ENCODE results near the gene CYP24A1.

CYP24A1 gene

DNA sequence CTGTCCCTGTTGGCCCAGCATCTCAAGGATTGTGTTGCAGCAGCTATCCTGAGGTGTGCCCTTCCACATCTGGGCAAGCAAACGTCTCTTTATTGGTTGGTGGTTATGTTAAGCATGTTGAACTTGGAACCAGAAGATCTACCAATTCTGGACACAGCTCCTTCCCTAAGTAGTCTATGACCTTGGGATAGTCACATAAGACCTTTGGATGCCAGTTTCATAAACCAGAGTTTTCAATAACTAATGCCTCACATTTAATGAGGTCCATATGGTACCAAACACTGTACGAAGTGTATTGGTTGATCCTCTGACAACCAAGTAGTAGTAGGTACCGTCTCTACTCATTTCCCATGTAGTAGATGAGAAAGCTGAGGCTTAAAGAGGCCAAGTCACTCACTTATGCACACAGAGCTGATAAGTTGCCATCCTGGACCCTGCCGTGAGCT, 3.7 kb downstream of the CYP24A1 start:
- no peaks in the 10 kb centered on the region for H3K9me3 Mint-ChIP-seq
- no peak overlapping the region for H3K27ac Mint-ChIP-seq
- DNase-seq (ENCODE audit: low spot score in 2 of 2) (no peak), ATAC-seq (no peak)
- peaks cover 21% of the 10 kb centered on the region for H3K4me1 Mint-ChIP-seq
- H3K4me3 Mint-ChIP-seq, result no peak overlapping the region
- H3K36me3 Mint-ChIP-seq, result no peaks in the 10 kb centered on the region

DNA sequence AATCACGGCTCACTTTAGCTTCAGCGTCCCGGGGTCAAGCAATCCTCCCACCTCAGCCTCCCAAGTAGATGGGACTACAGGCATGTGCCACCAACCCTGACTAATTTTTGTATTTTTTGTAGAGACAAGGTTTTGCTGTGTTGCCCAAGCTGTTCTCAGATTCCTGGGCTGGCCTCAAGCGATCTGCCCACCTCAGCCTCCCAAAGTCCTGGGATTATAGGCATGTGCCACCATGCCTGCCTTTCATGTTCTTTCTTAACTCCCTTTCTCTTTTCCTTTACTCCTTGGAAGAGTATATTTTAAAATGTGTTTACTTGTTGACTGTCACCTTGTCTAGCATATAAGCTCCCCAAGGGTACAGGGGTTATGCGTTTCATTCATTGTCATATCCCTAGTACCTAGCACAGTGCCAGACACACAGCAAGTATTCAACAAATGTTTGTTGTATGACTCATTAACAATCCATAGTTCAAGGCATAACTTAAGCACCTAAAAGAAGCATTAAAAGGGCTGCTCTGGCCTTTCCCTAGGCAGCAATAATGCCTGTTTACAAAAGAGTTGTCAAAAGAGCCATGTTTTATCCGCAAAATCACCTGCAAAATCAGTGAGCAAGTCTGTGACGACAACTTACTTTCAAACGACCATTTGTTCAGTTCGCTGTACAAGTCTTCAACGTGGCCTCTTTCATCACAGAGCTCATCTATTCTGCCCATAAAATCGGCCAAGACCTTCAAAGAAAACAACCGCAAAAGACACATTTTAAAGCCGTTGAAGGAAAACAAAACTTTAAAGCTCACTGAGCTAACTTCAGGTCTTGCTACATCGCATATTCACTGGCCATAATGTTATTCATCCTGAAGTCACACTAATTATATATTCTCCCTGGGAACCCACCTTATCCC, 4.6 kb downstream of the CYP24A1 start:
- DNase-seq (ENCODE audit: low spot score in 2 of 2), result no peak
- H3K9me3 Mint-ChIP-seq, result no peaks in the 10 kb centered on the region

DNA sequence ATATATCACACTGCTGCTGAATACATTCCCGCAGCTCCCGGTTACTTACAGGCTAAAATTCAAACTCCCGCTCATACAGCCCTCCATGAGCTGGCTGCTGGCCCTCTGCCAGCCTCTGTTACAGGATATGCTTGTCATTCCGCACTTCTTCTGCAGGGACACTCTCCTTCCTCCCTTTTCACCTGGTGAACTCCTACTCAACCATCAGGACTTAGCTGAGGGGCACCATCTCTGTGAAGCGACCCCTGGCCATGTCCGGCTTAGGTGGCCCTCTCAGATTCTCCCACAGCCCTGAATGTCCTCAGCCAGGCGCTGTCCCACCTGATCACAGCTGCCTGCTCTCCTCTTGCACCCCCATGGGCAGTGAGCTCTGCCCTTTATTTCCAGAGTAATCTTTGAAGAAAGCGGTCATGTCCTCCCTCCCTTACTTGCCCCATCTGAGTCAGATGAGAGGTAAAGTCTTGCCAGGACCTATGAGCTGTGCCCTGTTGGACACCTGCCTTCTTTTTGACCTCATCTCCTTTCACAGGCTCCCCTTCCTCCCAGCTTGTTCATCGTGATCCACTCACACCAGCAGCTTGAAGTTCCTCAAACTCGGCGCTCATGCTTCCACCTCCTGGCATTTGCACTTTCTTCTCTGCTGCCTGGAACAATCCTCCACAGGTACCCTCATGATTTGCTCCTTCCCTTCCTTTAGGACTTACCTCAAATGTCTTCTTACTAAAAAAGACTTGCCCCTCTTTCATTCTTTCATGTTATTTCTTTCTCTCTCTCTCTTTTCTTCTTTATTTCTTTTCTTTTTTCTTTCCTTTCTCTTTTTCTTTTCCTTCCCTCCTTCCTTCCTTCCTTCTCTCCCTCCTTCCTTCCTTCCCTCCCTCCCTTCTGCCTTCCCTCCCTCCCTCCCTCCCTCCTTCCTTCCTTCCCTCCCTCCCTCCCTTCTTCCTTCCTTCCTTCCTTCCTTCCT, 5.6 kb downstream of the CYP24A1 start:
- Mint-ChIP-seq H3K36me3 (no peaks in the 10 kb centered on the region), H3K4me1 (peaks cover 7% of the 10 kb centered on the region), H3K9me3 (no peaks in the 10 kb centered on the region), H3K27ac (no peak overlapping the region), H3K4me3 (no peak overlapping the region)
- DNase-seq (ENCODE audit: low spot score in 2 of 2) (no peak), ATAC-seq (no peak)

More for the DNA sequence above, 4.6 kb downstream of the CYP24A1 start:
- ATAC-seq, result no peak
- Mint-ChIP-seq H3K27ac (no peak overlapping the region), H3K4me1 (peaks cover 15% of the 10 kb centered on the region), H3K4me3 (no peak overlapping the region), H3K36me3 (no peaks in the 10 kb centered on the region)

DNA sequence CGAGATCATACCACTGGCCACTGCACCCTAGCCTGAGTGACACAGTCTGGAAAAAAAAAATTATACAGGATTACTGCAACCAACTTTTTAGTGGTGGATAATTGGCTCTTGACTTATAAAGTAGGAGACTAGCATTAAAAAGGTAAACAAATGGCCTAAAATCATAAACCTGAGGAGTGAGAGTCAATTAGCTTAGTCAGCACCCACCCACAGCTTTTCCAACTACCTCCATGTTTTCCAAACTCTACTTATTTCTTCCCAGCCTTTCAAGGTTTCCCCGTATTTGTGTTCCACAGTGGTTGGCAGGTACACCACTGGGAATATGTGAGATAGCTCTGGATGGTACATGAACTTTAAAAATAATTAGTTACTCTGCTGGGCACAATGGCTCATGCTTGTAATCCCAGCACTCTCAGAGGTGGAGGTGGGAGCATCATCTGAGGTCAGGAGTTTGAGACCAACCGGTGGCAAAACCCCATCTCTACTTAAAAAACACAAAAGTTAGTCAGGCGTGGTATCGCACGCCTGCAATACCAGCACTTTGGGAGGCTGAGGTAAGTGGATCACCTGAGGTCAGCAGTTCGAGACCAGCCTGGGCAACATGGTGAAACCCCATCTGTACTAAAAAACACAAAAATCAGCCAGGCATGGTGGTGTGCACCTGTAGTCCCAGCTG, 6.7 kb downstream of the CYP24A1 start:
- Mint-ChIP-seq H3K4me1 (no peaks in the 10 kb centered on the region), H3K36me3 (no peaks in the 10 kb centered on the region), H3K27ac (no peak overlapping the region), H3K9me3 (no peaks in the 10 kb centered on the region), H3K4me3 (no peak overlapping the region)
- DNase-seq (ENCODE audit: low spot score in 2 of 2), result no peak
- no peak for ATAC-seq

DNA sequence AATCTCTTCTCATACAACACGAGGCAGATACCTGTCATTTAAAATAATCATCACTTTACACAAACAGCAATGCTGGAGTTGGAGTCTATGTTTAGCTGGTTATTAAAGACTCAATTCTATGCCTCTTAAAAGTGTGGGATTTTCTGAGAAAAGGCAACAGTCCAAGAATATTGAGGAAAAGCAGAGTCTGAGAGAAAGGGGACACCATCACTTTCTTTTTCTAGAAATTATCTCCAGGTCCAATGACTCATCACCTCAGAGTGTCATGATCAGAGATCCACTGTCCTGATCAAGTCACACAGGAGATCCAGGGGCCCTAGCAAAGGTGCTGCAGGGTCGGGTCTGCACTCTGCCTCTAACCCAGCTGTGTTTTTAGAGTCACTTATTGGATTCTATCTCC, 8.0 kb downstream of the CYP24A1 start:
- DNase-seq (ENCODE audit: low spot score in 2 of 2), result no peak
- Mint-ChIP-seq H3K36me3 (no peaks in the 10 kb centered on the region), H3K27ac (no peak overlapping the region), H3K4me3 (no peak overlapping the region), H3K9me3 (no peaks in the 10 kb centered on the region), H3K4me1 (no peaks in the 10 kb centered on the region)
- no peak for ATAC-seq

DNA sequence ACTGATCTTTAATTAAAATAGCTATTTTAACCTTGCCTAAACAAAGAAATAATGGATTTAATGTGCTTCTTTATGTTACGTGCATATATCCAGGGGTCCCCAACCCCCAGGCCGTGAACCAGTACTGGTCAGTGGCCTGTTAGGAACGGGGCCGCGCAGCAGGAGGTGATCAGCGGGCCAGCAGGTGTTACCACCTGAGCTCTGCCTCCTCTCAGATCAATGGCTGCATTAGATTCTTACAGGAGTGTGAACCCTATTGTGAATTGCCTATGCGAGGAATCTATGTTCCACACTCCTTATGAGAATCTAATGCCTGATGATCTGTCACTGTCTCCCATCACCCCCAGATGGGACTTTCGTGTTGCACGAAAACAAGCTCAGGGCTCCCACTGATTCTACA, 8.8 kb downstream of the CYP24A1 start:
- no peak overlapping the region for H3K27ac Mint-ChIP-seq
- H3K9me3 Mint-ChIP-seq, result no peaks in the 10 kb centered on the region
- H3K4me1 Mint-ChIP-seq, result no peaks in the 10 kb centered on the region
- H3K36me3 Mint-ChIP-seq, result no peaks in the 10 kb centered on the region
- ATAC-seq, result no peak
- H3K4me3 Mint-ChIP-seq, result no peak overlapping the region
- no peak for DNase-seq (ENCODE audit: low spot score in 2 of 2)

DNA sequence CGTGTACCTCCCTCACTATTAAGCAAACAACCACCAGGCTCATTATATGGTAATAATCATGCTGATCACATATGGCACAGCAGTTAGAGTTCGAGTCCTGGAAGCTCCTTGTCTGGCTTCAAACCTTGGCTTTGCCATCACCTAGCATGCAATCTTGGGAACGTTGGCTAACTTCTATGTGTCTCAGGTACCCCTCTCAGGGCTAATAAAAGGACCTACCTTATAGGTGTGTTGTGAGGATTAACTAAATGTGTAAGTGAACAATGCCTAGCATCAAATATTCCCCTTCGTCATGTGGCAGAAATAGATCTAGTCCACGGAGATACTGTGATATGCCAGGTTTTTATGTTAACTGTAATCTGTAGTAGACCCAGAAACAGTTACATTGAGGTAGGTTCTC, 10.4 kb downstream of the CYP24A1 start:
- Mint-ChIP-seq H3K36me3 (no peaks in the 10 kb centered on the region), H3K4me3 (no peak overlapping the region), H3K9me3 (no peaks in the 10 kb centered on the region), H3K27ac (no peak overlapping the region), H3K4me1 (no peaks in the 10 kb centered on the region)
- ATAC-seq, result no peak
- DNase-seq (ENCODE audit: low spot score in 2 of 2), result no peak

DNA sequence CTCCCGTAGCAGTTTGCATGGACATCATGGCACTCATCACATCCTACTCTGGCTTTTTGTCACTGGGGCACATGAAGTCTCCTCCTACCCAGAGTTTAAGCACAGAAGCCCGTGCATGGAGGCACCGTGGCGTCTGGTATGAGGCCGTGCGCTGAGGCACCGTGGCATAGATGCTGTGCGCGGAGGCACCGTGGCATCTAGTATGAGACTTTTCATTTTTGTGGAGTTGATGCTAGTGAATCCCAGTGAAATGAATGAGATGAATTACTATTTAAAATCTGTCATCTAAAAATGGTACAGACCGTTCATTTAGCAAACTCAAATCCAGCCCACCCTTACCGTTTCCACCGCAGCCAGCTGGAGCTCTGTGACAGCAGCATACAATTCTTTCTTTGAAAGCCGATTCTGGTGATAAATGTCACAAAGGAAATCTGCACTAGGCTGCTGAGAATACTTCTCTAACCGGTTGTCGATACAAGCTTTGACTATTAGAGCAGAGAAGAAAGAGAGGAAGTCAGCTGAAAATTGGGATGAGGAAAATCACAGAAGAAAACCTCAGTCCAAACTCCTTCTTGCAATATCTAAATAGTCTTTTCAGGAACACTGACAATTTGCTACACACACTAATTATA, 11.3 kb downstream of the CYP24A1 start:
- Mint-ChIP-seq H3K27ac (no peak overlapping the region), H3K36me3 (no peaks in the 10 kb centered on the region), H3K4me3 (no peak overlapping the region), H3K9me3 (no peaks in the 10 kb centered on the region), H3K4me1 (no peaks in the 10 kb centered on the region)
- DNase-seq (ENCODE audit: low spot score in 2 of 2) (no peak), ATAC-seq (no peak)

DNA sequence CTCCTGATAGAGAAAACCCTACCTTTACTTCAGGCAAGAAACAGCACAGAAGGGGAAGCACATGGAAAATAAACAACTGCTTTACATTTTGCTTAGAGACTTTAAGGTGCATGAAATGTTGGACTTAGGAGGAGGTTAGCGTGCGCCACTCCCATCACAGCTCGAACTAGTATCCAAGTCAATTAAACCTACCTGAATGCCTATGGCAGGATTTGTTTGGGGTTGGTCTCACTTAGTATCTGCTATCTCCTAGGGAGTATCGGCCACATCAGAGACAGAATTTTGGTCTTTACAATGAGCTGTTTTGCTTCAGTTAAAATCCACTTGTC, 12.0 kb downstream of the CYP24A1 start:
- Mint-ChIP-seq H3K36me3 (no peaks in the 10 kb centered on the region), H3K9me3 (no peaks in the 10 kb centered on the region), H3K4me1 (no peaks in the 10 kb centered on the region), H3K27ac (no peak overlapping the region), H3K4me3 (no peak overlapping the region)
- ATAC-seq, result no peak
- no peak for DNase-seq (ENCODE audit: low spot score in 2 of 2)

DNA sequence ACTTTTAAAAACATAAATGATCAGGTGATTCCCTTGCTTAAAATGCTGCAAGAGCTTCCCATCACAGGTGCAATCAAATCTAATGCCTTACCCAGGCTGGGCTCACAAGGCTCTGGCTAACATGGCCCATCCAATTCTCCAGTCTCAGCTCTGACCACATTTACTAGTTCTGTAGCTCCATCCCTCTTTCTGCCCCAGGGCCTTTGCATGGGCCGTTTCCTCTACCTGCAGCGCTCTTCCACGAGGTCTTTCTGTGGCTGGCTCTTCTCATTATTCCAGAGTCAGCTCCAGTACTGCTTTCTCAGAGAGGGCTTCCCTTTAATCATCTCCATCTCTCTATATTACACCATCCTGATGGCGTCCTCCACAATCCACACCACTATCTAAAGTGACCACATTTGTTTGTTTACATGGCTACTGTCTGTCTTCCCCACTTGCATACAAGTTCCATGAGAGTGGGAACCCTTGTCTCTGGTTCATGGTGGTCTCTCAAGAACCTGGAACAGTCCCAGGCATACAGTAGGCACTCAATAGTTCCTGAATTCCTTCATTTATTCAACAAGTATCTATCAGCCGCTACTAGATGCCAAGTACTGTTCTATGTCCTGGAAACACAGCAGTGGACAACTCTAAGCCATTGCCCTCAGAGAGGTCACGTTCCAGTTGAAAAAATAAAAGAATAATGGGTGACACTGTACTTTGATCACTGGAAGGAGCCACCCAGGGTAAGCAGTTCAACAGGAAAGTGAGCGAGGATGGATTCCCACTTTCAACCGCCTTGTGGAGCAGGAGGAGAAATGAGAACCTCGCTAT, 12.6 kb downstream of the CYP24A1 start:
- ATAC-seq, result no peak
- H3K27ac Mint-ChIP-seq, result no peak overlapping the region
- H3K4me3 Mint-ChIP-seq, result no peak overlapping the region
- DNase-seq (ENCODE audit: low spot score in 2 of 2), result no peak
- no peaks in the 10 kb centered on the region for H3K9me3 Mint-ChIP-seq
- H3K36me3 Mint-ChIP-seq, result no peaks in the 10 kb centered on the region
- H3K4me1 Mint-ChIP-seq, result no peaks in the 10 kb centered on the region

DNA sequence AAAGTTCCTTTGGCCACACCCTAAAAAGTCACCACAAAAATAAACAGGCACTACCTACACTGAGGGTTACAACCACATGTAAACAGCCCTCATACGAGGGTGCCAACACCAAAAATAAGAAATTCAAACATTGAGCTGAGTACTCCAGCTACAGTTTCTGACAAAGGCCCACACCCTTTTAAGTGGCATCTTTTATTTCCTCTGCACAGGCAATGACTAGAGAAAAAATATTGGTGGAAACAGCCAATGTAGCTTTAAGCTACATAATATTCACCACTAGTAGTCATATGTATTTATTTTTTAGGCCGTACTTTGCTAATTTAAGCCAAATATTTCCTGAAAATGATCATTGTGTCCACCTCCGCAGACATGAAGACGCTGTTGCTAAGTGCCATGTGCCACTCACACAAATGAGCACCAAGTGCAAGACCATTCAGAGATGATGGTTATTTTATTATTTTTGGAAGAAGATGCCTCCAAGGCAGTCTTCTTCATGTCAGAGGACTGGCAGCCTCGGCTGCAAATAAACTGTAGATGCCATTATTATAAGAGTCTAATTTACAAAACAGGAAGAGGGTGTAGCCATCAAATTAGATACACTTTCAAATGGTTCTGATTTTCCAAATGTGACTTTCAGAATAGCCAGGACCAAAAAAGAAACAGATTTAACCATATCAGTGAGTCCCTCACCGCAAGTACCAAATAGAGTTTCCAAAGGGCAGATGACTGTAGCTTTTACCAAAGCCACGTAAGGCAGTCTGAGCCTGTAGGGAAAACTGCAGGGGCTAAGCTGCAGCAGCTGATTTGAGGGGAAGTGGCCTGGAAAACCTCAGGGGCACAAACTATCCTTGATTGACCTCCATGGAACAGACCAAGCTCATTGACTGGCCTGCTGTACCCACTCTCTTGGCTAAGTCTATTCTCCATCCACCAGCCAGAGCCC, 13.4 kb downstream of the CYP24A1 start:
- DNase-seq (ENCODE audit: low spot score in 2 of 2) (no peak), ATAC-seq (no peak)
- H3K36me3 Mint-ChIP-seq, result no peaks in the 10 kb centered on the region
- H3K27ac Mint-ChIP-seq, result no peak overlapping the region
- no peak overlapping the region for H3K4me3 Mint-ChIP-seq
- H3K4me1 Mint-ChIP-seq, result no peaks in the 10 kb centered on the region
- no peaks in the 10 kb centered on the region for H3K9me3 Mint-ChIP-seq

DNA sequence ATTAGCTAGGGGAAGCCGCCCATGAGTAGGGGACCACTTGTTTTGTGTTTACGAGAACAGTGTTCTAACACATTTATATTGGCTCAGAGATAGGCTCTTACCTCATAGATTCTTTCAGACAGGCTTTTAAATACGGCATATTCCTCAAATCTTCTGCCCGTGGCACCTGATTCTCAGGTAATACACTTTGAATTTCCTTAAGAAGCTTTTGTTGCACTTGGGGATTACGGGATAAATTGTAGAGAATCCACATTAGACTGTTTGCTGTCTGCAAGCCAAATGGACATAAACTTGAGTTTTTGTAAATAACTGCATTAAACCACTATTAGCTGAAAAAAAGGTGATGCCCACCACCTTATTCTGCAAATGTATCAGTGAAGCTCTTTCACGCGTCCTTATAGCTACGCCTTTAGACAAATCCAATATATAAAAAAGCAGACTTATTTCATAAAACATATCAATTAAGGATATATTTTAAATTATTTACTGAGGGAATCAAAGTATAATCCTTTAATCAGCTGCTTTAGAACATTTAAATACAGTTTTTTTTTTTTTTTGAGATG, 14.8 kb downstream of the CYP24A1 start:
- no peak overlapping the region for H3K4me3 Mint-ChIP-seq
- no peak overlapping the region for H3K27ac Mint-ChIP-seq
- H3K36me3 Mint-ChIP-seq, result no peaks in the 10 kb centered on the region
- H3K4me1 Mint-ChIP-seq, result no peaks in the 10 kb centered on the region
- no peak for ATAC-seq
- no peaks in the 10 kb centered on the region for H3K9me3 Mint-ChIP-seq
- no peak for DNase-seq (ENCODE audit: low spot score in 2 of 2)

DNA sequence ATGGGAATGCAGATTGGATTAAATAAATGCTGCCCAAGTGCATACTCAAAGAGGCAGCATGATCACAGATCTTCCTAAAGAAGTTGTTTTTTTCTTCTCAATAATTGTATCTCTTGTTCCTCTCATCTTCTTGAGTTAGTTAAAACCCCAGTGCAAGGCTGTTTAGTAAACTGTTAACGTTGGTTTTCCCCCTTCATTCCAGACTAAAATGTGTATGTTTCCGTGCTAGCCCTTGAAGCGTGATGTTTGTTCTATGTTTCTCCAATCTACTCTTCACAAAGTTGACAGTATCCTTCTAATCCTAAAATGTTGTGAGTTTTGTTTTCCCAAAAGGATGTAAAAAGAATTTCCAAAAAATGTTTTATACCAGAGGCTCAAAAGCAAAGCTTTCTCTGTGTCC, 15.6 kb downstream of the CYP24A1 start:
- Mint-ChIP-seq H3K36me3 (no peaks in the 10 kb centered on the region), H3K27ac (no peak overlapping the region), H3K4me3 (no peak overlapping the region), H3K9me3 (no peaks in the 10 kb centered on the region), H3K4me1 (no peaks in the 10 kb centered on the region)
- no peak for DNase-seq (ENCODE audit: low spot score in 2 of 2)
- ATAC-seq, result no peak

All from stimulated activated effector memory CD8-positive, alpha-beta T cell treated with anti-CD3 and anti-CD28 coated beads, Interleukin-12 subunit alpha, Interleukin-12 subunit beta, amount 100 ng/mL, for 72 hours (primary cell).